HG02981 (cell line): ENCODE measurements around the gene GALNT13.

Source experiments
- ATAC-seq: cut with Tn5 transposase; IDR thresholded peaks from one replicate; pipeline ENCODE4 v1.9.1; 2021; ENCODE audit warnings: mild to moderate bottlenecking, moderate library complexity; ENCODE audit not compliant: unreplicated experiment

Gene GALNT13

DNA sequence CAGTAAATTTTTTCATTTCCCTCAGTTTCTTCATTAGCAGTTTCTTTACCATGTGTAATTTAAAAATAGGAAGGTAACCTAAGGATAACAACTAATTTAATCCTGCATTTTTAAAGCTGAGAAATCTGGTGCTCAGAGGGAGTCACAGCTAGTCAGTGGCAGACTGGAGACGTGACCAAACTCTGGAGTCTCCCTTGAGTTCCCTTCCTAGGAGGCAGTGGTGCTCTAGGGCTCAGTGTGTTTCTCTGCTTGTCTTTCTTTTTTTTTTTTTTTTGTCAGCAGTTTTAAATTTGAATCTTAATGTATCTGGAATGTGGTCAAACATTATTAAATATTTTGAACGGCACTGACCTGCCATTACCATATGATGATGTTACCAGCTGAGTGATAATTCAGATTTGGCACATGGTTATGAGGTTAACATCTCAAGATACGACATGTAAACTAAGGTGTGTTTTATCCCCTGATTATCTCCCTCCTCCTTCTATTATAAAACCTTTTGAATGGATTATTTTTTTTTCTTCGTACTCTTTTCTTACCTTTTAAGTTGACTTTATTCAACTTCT, 226.2 kb downstream of the GALNT13 start:
- no peak for ATAC-seq

DNA sequence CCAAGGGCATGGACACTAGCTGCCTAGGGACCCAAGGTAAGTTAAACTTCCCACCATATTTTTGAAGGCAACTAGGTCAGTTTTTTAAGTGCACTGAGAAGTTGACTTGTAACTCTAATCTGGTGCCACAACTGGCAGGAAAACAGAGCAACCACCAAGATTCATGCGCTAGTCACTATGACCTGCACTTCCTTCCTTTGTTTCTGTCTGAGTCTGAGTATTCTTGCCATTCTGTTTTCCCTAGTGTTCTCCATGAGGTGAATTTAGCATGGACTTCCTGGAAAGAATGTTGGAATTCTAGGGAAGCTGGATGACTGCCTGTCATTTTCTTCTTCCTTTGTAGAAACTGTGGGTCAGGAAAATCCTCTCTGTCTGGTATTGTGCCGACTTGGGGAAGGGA, 249.0 kb downstream of the GALNT13 start:
- ATAC-seq: no peak

DNA sequence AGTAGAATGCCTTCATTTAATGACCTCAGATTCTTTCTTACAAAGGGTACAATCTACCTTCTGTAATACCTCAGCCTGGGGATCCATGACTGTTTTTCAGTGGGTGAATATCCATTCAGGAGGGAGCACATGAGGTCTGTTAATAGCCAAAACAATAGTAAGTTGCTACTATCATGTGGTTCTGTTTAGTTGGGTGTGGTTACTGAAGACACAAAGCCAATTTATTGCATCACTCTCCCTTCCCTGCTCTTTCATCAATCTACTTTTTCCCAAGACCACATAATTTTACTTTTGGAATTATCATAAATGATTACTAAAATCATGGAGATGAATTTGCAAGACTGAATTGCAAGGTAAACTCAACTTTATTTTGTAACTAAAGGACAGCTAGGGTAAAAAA, 254.2 kb downstream of the GALNT13 start:
- no peak for ATAC-seq

DNA sequence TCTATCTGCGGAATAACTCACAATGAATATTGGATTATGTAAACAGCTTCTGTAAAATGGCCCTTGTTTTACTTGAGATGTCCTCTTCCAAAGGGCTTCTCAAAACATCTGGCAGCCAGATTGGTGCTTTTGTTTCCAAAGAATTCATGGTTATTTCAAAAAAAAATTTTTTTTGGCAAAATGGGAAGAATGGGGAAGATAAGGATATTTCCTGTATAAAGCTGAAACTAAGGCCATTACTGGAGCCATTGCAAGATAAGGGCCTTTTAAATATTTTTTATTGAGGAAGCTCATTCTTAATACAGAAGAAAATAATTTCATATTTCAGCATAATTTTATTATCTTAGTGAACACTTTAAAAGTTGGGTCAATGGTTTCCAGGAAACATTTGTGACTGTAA, 259.1 kb downstream of the GALNT13 start:
- no peak for ATAC-seq

DNA sequence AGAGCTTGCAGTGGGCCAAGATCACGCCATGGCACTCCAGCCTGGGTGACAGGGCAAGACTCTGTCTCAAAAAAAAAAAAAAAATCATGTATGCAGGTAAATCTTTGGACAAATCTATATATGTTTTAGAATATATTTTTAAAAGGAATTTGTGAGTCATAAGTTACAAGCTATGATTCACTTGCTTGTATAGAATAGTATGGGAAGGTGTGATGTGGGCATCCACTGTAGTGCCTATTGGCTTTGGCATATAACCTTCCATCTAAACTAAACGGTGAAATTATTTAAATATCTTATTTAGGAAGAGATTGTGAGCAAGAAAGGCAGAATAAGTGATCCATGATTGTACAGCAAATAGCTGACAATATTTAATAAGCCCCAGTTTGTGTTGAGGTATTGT, 261.1 kb downstream of the GALNT13 start:
- ATAC-seq: no peak

DNA sequence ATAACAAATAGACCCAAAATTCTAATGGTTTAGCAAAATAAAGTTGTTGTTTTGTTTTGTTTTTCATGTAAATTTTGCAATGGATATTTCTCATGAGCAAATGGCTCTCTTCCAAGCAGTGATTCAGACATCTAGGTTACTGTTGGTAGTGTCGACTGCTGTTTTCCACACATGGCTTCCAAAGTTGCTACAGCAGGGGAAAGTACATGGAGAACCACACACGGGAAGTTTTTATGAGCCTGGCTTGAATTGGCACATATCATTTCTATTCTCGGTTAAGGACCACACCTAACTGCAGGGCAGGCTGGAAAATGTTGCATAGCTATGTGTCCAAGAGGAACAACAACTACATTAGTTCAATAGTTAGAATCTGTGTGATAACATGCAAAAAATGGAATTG, 262.1 kb downstream of the GALNT13 start:
- ATAC-seq: no peak

DNA sequence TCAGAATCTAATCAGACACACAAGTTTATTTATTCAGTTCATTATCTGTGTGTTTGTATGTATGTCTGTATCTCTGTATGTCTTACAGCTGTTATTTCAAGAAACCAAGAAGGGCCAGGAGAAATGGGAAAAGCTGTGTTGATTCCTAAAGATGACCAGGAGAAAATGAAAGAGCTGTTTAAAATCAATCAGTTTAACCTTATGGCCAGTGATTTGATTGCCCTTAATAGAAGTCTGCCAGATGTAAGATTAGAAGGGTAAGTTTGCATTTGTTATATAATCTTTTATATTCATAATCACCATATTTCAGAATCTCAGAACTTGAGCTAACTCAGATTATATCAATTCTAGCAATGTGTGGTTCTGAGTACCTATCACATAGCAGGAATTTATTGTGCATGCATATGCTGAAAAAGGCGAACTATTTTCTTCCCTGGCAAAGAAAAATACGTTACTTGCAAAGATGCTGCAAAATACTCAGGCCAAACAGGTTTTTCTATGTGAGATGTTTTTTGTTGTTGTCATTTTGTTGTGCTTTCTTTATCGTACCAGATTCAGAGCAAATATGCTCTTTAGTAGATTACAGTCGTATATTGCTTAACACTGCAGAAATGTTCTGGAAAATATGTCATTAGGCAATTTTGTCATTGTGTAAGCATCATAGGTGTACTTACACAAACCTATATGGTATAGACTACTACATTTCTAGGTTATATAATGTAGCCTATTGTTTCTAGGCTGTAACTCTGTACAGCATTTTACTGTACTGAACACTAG, 268.7 kb downstream of the GALNT13 start:
- ATAC-seq: no peak

DNA sequence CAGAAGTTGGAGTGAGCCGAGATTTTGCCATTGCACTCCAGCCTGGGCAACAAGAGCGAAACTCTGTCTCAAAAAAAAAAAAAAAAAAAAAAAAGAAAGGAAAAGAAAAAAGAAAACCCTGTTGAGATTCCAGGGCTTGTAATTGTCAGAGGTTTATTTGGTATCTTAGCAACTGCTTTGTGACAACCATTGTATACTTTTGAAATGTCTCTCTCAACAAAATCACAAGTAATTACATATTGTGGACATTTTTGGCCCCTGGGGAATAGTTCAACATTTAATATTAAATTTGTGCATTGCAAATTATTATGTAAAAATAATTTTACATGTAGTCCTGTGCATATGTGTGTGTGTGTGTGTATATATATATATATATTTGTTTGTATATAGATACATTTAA, 270.8 kb downstream of the GALNT13 start:
- no peak for ATAC-seq

DNA sequence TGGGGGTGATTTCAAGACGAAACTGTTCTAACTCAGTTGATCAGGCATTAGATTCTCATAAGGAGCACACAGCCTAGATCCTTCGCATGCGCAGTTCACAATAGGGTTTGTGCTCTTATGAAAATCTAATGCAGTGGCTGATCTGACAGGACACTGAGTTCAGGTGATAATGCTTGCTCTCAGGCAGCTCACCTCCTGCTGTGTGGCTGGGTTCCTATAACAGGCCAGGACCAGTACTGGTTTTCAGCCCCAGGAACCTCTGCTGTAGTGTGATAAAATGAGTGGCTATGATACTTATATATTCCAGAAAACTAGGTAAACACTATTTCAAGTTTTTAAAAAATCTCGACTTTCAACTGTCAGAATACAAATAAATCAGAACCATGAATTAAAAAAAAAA, 271.4 kb downstream of the GALNT13 start:
- no peak for ATAC-seq

DNA sequence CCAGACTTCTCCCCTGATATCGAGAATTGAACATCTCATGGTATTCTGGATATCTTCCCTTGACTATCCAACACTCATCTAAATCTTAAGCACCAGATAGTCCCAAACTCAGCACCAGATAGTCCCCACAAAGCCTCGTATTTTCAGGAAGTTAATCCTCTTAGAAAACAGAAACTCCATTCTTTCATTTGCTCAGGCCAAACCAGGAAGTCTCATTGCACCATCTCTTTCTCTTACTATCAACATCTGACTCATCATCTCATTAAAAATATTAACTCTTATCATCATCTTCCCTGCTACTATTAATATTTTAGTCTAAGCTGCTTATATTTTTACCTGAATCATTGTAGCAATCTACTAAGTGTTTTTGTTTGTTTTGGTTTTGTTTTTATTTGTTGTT, 286.4 kb downstream of the GALNT13 start:
- no peak for ATAC-seq

DNA sequence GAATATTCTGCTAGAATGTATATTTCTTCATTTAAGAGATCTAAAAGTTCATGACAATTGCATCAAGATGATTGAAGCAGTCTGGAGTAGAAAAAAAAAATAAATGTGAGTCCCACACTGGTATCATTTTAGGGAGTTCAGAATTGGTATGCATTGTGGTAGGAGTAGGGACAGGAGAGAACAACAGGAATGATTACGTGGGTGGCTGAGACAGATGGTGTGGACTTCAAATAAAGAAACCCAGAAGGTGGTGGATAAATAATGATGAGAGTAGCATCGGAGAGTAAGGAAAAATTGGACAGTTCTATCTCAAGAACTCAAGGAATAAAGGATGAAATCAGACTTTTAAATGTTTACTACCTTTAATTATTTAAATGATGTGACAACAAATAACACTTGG, 289.6 kb downstream of the GALNT13 start:
- ATAC-seq: no peak

DNA sequence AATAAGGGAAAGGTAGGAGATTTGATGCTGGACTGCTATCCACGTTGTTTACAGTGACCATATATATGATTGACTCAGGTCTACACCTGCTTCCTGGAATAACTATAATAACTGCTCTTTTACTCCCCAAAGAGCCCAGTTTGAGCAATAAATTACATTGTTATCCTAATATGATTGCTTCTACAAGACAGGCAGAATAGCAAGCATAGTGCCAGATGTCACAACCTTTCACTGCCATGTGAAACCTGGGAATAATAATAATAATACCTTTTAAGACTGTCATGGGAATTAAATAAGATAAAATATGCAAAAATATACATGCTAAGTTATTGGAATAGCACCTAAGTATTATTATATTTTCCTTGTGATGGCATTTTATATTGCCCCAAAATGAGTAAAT, 298.7 kb downstream of the GALNT13 start:
- ATAC-seq: no peak

DNA sequence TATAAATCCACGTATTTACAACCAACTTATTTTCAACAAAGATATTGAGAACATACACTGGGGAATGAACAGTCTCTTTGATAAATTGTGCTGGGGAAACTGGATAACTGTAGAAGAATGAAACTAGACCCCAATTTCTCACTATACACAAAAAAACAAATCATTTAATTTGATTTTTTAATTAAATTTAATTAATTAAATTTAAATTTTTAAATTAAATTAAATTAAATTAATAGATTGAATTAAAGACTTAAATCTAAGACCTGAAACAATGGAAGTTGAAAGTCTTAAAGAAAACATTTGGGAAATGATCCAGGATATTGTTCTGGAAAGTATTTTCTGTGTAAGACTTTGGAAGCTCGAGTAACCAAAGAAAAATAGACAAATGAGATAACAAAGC, 301.4 kb downstream of the GALNT13 start:
- no peak for ATAC-seq

DNA sequence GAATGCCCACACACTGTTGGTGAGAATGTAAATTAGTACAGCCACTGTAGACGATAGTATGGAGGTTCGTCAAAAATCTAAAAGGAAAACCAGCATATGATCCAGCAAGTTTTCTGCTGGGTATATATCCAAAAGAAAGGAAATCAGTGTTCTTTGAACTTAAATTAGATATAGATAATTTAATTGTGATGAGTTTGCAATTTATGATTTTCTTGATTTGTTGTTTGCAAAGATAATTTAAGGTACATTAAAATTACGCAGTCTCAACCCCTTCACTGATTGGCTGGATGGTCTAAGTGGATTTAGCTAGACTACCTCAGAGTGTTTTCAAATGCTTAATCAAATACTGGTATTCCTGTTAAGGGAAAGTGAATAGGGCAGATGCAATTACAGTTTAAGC, 302.2 kb downstream of the GALNT13 start:
- ATAC-seq: no peak

DNA sequence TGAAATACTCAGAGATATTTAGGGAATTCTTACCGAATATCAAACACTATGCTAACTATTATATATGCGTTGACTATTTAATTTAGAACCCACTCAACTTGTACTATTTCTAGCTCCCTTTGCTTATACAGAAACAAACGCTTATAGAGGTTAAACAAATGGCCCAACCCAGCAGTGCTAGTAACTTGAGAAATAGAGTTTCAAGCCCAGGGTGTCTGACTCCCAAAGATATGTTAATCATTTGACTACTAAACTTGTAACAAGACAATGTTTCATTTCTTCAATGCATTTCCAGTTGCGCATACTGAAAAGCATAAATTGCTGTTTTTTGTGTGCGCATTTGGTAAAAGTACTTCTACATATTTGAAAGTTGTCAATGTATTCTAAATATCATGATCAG, 310.3 kb downstream of the GALNT13 start:
- no peak for ATAC-seq

DNA sequence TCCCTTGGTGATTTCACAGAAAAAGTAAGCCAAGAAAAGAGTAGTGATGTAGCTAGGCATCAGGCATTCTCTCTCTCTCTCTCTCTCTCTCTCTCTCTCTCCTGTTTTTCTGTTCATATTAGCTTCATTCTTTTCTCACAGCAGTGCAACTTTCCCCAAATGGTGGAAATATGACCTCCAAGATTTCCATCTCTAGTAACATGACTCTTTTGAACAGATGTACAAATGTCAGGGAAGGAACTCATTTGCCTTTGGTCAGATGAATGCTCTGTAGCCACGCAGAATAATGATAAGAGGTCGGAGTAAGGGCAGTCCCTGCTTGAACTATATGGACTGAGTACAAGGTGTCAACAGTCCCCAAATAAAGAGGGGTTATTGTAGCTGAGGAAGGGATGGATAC, 316.2 kb downstream of the GALNT13 start:
- ATAC-seq: no peak

DNA sequence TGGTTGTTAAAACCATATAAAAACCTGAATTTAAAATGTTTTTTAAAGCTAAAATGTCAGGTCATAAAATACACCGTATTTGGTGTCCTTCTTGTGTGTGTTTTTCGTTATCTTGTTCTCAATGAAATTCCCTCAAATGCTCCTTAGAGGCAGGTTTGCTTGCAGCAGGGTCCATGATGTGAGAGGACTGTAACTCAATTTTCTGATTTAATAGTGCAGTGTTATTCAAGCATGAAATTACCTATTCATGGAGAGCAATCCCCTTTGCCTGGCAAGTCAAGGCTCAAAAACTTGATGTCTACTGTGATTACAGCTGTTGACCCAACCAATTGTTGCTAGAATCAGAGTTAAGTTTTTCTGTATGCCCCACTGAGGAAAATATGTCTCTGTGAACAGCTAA, 318.2 kb downstream of the GALNT13 start:
- no peak for ATAC-seq

DNA sequence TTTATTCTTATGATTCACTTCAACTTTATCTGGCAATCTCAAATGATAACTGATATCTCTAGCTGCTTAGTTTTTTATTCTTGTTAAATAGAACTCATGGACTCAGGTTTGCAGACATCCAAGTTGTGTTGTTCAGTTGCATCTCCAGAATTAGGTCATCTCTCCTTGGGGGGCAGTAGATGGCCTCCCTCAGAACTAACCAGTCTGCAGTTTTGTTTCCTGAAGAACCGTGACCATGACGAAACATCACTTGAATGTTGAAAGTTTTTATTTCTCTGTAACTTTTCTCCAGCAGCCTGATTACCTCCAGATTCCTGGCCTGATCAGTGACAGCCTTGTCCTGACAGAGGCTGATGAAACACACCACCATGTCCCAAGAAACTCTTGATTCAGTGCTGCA, 321.5 kb downstream of the GALNT13 start:
- no peak for ATAC-seq

DNA sequence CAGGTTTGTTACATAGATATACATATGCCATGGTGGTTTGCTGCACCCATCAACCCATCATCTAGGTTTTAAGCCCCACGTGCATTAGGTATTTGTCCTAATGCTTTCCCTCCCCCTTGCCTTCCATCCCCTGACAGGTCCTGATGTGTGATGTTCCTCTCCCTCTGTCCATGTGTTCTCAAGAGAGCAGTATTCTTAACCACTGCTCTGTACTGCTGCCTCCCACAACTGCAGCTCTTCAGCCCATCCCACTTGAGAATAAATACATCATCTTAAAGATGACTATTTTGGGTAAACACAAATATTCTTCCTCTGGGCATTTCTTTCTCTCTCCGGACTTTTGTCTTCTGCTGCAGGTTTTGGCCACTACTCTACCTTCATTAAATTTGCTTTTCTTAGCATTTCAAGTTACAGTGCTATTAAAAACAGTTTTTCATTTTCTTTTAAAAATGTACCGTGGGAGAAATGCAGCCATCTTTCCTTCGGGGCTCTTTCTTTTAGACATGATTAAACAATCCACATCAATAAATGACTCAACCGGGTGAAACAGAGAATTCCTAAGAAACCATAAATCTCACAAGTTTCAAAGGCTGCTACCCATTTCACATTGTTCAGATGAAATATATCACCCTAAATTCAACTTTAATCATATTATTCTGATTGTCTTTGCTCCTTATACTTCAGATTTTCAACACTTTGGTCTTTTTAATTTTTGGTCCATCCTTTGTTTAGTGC, 323.4 kb downstream of the GALNT13 start:
- ATAC-seq: no peak

DNA sequence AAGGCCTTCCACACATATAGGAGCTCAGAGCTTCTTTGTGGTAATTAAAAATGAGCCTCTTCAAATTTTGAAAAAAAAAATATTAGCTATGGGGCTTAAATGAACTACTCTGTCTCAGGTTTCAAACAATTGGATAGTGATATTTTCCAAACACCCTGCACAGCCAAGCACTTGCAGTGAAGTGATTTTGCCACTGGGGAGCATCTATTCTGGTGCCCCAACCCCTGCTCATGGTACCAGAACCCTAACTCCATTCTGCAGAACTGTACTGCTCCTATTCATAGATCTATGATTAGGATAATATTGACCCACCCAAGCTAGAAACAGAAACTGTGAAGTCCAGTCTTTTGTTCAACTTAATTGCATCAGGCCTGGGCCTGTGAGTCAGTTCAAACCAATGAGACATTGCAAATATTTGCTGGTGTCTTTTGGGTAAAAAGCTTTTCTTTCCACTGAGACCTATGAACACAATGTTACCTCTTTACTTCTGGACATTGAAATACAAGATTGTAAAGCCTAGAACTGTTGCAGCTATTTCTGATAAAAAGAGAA, 324.0 kb downstream of the GALNT13 start:
- no peak for ATAC-seq

DNA sequence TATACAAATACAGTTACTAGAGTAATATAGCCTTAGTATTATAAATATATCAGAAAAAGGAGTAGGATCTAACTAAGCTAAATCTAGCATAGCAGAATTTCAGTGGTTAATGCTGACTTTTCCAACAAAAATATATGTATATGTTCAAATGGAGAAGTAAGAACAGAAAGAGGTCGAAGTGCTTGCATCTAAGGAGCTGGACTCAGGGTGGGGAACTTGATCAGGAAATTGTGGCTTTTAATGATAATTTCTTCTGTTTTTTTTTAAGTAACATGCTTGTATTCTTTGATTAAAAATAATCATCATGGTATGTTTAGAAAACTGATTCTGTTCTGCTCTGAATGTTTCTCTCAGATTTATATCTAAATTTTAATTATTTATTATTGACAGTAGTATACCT, 327.1 kb downstream of the GALNT13 start:
- no peak for ATAC-seq

DNA sequence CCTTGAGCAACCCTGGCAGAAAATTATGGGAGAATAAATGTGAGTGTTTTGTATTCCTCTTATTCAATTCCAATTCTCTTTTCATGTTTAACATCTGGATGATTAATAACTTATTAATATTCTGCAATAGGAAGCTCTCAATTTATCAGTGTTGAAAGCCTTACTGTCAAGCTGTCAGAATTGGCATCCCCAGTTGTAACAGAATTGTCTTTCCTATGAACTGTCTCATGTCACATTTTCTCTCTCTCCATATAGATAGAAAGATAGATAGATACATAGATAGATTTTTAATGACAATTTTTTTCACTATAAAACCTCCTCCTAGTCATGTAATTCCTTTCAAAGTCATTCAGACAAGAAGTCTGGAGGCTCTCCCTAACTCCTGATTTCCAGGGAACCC, 331.5 kb downstream of the GALNT13 start:
- no peak for ATAC-seq
